IPS-20b (cell line): ENCODE results near the gene DLGAP5.
A peak's percentile ranks its signal among the peaks of the same experiment; 100 is the strongest.

ENCODE experiments used
- H3K27ac ChIP-seq: one replicate; pipeline ENCODE4 v1.5.1; 2013; ENCODE audit warnings: low read length
- H3K27me3 ChIP-seq: 2 replicates; pipeline ENCODE4 v1.6.1; 2013; ENCODE audit warnings: mild to moderate bottlenecking, low read length, inconsistent platforms; ENCODE audit not compliant: insufficient read depth
- H3K36me3 ChIP-seq: 2 replicates; pipeline ENCODE4 v1.6.1; 2013; ENCODE audit warnings: low read depth, mild to moderate bottlenecking, inconsistent platforms, low read length, moderate library complexity; ENCODE audit not compliant: insufficient read depth
- H3K4me1 ChIP-seq: 2 replicates; pipeline ENCODE4 v1.6.1; 2013; ENCODE audit warnings: mild to moderate bottlenecking, control low read depth, inconsistent platforms, low read length, moderate library complexity; ENCODE audit not compliant: insufficient read depth
- H3K4me3 ChIP-seq: 2 replicates; pipeline ENCODE4 v1.5.1; 2013; ENCODE audit warnings: mild to moderate bottlenecking, low read length, inconsistent platforms
- H3K9ac ChIP-seq: 2 replicates; pipeline ENCODE4 v1.6.1; 2013; ENCODE audit warnings: low read depth, mild to moderate bottlenecking, inconsistent platforms, low read length, moderate library complexity
- H3K9me3 ChIP-seq: 2 replicates; pipeline ENCODE4 v1.6.1; 2013; ENCODE audit warnings: mild to moderate bottlenecking, low read depth, low read length, inconsistent platforms; ENCODE audit not compliant: insufficient read depth

The DLGAP5 gene

GRCh38 chr14:55117803-55118441, 73.5 kb downstream of the DLGAP5 start:
- no peaks in the 10 kb centered on the region for H3K36me3 ChIP-seq
- no peak overlapping the region for H3K9ac ChIP-seq
- H3K9me3 ChIP-seq: no peaks in the 10 kb centered on the region
- H3K4me3 ChIP-seq: no peak overlapping the region
- no peaks in the 10 kb centered on the region for H3K4me1 ChIP-seq
- H3K27ac ChIP-seq: no peak overlapping the region
- no peaks in the 10 kb centered on the region; the same call in 1 of the 2 replicates for H3K27me3 ChIP-seq

GRCh38 chr14:55116246-55117030, 74.9 kb downstream of the DLGAP5 start:
- Histone ChIP-seq H3K4me1 (no peaks in the 10 kb centered on the region), H3K27ac (no peak overlapping the region), H3K4me3 (no peak overlapping the region), H3K9ac (no peak overlapping the region), H3K27me3 (no peaks in the 10 kb centered on the region; the same call in 1 of the 2 replicates), H3K36me3 (no peaks in the 10 kb centered on the region), H3K9me3 (no peaks in the 10 kb centered on the region)

GRCh38 chr14:55115861-55116245, 75.5 kb downstream of the DLGAP5 start:
- no peaks in the 10 kb centered on the region; the same call in 1 of the 2 replicates for H3K27me3 ChIP-seq
- no peak overlapping the region for H3K27ac ChIP-seq
- H3K36me3 ChIP-seq: no peaks in the 10 kb centered on the region
- H3K9me3 ChIP-seq: no peaks in the 10 kb centered on the region
- H3K9ac ChIP-seq: no peak overlapping the region
- no peaks in the 10 kb centered on the region for H3K4me1 ChIP-seq
- H3K4me3 ChIP-seq: no peak overlapping the region

GRCh38 chr14:55115460-55115859, 75.9 kb downstream of the DLGAP5 start:
- H3K36me3 ChIP-seq: no peaks in the 10 kb centered on the region
- H3K27me3 ChIP-seq: no peaks in the 10 kb centered on the region; the same call in 1 of the 2 replicates
- no peaks in the 10 kb centered on the region for H3K9me3 ChIP-seq
- H3K9ac ChIP-seq: no peak overlapping the region
- no peak overlapping the region for H3K27ac ChIP-seq
- H3K4me1 ChIP-seq: no peaks in the 10 kb centered on the region
- no peak overlapping the region for H3K4me3 ChIP-seq

GRCh38 chr14:55114720-55115119, 76.7 kb downstream of the DLGAP5 start:
- H3K9me3 ChIP-seq: no peaks in the 10 kb centered on the region
- H3K4me3 ChIP-seq: no peak overlapping the region
- no peaks in the 10 kb centered on the region for H3K4me1 ChIP-seq
- no peaks in the 10 kb centered on the region for H3K36me3 ChIP-seq
- H3K27me3 ChIP-seq: no peaks in the 10 kb centered on the region; the same call in 1 of the 2 replicates
- no peak overlapping the region for H3K27ac ChIP-seq
- H3K9ac ChIP-seq: no peak overlapping the region

GRCh38 chr14:55111122-55111708, 80.2 kb downstream of the DLGAP5 start:
- Histone ChIP-seq H3K27me3 (no peaks in the 10 kb centered on the region; the same call in 1 of the 2 replicates), H3K4me3 (no peak overlapping the region), H3K9me3 (no peaks in the 10 kb centered on the region), H3K4me1 (peaks cover 5% of the 10 kb centered on the region; the same call in 1 of the 2 replicates), H3K36me3 (no peaks in the 10 kb centered on the region), H3K27ac (no peak overlapping the region), H3K9ac (no peak overlapping the region)

GRCh38 chr14:55109836-55110235, 81.5 kb downstream of the DLGAP5 start:
- Histone ChIP-seq H3K36me3 (no peaks in the 10 kb centered on the region), H3K9me3 (no peaks in the 10 kb centered on the region), H3K4me1 (peaks cover 5% of the 10 kb centered on the region; the same call in 1 of the 2 replicates), H3K27me3 (no peaks in the 10 kb centered on the region; the same call in 1 of the 2 replicates), H3K4me3 (no peak overlapping the region), H3K27ac (no peak overlapping the region), H3K9ac (no peak overlapping the region)

GRCh38 chr14:55107766-55108554, 83.4 kb downstream of the DLGAP5 start:
- H3K36me3 ChIP-seq: no peaks in the 10 kb centered on the region
- H3K9ac ChIP-seq: no peak overlapping the region
- no peaks in the 10 kb centered on the region for H3K9me3 ChIP-seq
- H3K27ac ChIP-seq: no peak overlapping the region
- no peak overlapping the region for H3K4me3 ChIP-seq
- peaks cover 18% of the 10 kb centered on the region for H3K4me1 ChIP-seq
- no peaks in the 10 kb centered on the region for H3K27me3 ChIP-seq

GRCh38 chr14:55105991-55106390, 85.4 kb downstream of the DLGAP5 start:
- no peak overlapping the region for H3K9ac ChIP-seq
- H3K4me1 ChIP-seq: peaks cover 29% of the 10 kb centered on the region
- H3K27me3 ChIP-seq: no peaks in the 10 kb centered on the region
- no peaks in the 10 kb centered on the region for H3K36me3 ChIP-seq
- H3K4me3 ChIP-seq: no peak overlapping the region
- no peaks in the 10 kb centered on the region for H3K9me3 ChIP-seq
- no peak overlapping the region for H3K27ac ChIP-seq

GRCh38 chr14:55103971-55104954, 87.1 kb downstream of the DLGAP5 start:
- Histone ChIP-seq H3K4me1 (peaks cover 29% of the 10 kb centered on the region), H3K27me3 (no peaks in the 10 kb centered on the region), H3K4me3 (no peak overlapping the region), H3K27ac (no peak overlapping the region), H3K9me3 (no peaks in the 10 kb centered on the region), H3K9ac (peak overlapping the region; percentile 50; the same call in 1 of the 2 replicates), H3K36me3 (no peaks in the 10 kb centered on the region)
